ENCODE results near the gene MYL3. TPM values are rescaled to one million over a fixed set of nuclear protein-coding genes. Genes with fewer than 3 reads are reported as not detected.

The MYL3 gene
- total and polyA plus RNA-seq, 2 donors (not counting 1 experiment from before 2014, with no cell fraction given) = not detected

DNA sequence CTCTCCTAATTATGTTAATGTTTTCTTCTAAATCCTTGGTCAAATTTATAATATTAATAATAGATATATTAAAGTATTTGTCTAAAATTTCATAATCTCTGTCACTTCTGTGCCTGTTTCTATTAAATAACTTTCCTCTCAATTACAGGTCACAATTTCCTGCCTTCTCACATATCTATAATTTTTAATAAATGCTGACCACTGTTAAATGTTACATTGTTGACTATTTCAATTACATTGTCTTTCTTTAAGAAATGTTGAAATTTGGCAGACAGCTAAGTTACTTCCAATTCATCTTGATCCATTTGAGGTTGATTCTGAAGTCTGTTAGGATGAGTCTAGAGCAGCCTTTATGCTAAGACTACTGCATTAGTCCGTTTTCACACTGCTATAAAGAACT lies 41.7 kb downstream of the MYL3 start:
- Mint-ChIP-seq H3K27me3 (peaks cover 7% of the 10 kb centered on the region), H3K4me3 (no peak overlapping the region), H3K9me3 (ENCODE audit: insufficient read depth) (peaks cover 6% of the 10 kb centered on the region), H3K27ac (no peak overlapping the region), H3K4me1 (peaks cover 1% of the 10 kb centered on the region)
- ChIA-PET POLR2A (no interaction called here), CTCF (no interaction called here)
- Histone ChIP-seq H3K79me2 (ENCODE audit: control insufficient read depth, insufficient read depth, low read length) (no peaks in the 10 kb centered on the region), H3K9me3 (ENCODE audit: control extremely low read depth in 1 of 3, control insufficient read depth in 2 of 3, insufficient read depth in 1 of 3, low read length in 2 of 3) (peaks cover 1 to 19% (median 10%) of the 10 kb centered on the region in 3 donors), H2AFZ (ENCODE audit: insufficient read depth, low read depth, low read length, poor library complexity, severe bottlenecking) (no peak overlapping the region), H3K4me1 (ENCODE audit: control insufficient read depth in 2 of 2, insufficient read depth in 2 of 2, low read length in 2 of 2) (no peaks in the 10 kb centered on the region), H3K27me3 (replicated peaks in 1 of 4; ENCODE audit: control extremely low read depth in 1 of 4, control insufficient read depth in 3 of 4, insufficient read depth in 4 of 4, low read length in 3 of 4) (no peaks in the 10 kb centered on the region), H3K4me3 (ENCODE audit: control extremely low read depth in 1 of 5, extremely low read depth in 1 of 5, insufficient read depth in 1 of 5, low read depth in 2 of 5, low read length in 4 of 5) (no peak overlapping the region), H4K20me1 (ENCODE audit: control insufficient read depth, insufficient read depth, low read length, poor library complexity, severe bottlenecking) (no peaks in the 10 kb centered on the region), H3K27ac (ENCODE audit: low read length in 2 of 2) (no peak overlapping the region), H3K9ac (ENCODE audit: low read length) (no peak overlapping the region), H3K36me3 (replicated peaks in 1 of 2; ENCODE audit: control extremely low read depth in 1 of 2, control insufficient read depth in 1 of 2, extremely low read depth in 1 of 2, insufficient read depth in 2 of 2, low read length in 1 of 2) (no peaks in the 10 kb centered on the region), H3K4me2 (replicated peaks; ENCODE audit: low read depth, low read length, poor library complexity, severe bottlenecking) (no peak overlapping the region)
- ATAC-seq (ENCODE audit: low read depth) (no peak), DNase-seq (no peak)
- intact Hi-C loops (cut with micrococcal nuclease) = no loop called here
- WGBS (ENCODE audit: insufficient coverage) = no CpG with 5 or more reads among the region's 1 CpG
- TF ChIP-seq, protein P1, sequence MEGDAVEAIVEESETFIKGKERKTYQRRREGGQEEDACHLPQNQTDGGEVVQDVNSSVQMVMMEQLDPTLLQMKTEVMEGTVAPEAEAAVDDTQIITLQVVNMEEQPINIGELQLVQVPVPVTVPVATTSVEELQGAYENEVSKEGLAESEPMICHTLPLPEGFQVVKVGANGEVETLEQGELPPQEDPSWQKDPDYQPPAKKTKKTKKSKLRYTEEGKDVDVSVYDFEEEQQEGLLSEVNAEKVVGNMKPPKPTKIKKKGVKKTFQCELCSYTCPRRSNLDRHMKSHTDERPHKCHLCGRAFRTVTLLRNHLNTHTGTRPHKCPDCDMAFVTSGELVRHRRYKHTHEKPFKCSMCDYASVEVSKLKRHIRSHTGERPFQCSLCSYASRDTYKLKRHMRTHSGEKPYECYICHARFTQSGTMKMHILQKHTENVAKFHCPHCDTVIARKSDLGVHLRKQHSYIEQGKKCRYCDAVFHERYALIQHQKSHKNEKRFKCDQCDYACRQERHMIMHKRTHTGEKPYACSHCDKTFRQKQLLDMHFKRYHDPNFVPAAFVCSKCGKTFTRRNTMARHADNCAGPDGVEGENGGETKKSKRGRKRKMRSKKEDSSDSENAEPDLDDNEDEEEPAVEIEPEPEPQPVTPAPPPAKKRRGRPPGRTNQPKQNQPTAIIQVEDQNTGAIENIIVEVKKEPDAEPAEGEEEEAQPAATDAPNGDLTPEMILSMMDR (IDR thresholded peaks at IDR 0.05) = no peak
- no peak for TF ChIP-seq EZH2 (IDR thresholded peaks at IDR 0.05; ENCODE audit: borderline replicate concordance, insufficient read depth, low read depth, low read length, poor library complexity, severe bottlenecking)

DNA sequence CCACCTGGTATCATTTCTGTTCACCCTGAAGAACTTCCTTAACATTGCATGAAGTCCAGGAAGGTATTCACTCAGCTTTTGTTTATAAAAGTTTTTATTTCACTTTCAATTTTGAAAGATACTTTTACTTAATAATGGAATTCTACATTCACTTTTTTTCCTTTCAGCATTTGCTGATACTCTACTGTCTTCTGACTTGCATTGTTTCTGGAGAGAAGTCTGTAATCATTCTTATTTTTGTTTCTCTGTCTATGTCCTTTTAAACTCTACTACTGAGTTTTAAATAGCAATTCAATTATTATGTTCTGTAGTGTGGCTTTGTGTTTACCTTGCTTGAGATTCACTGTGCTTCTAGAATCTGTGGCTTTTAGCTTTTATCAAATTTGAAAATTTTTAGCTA lies 42.4 kb downstream of the MYL3 start:
- Histone ChIP-seq H2AFZ (ENCODE audit: insufficient read depth, low read depth, low read length, poor library complexity, severe bottlenecking) (no peak overlapping the region), H3K4me2 (replicated peaks; ENCODE audit: low read depth, low read length, poor library complexity, severe bottlenecking) (no peak overlapping the region), H3K9ac (ENCODE audit: low read length) (no peak overlapping the region), H3K27ac (ENCODE audit: low read length in 2 of 2) (no peak overlapping the region), H3K4me1 (ENCODE audit: control insufficient read depth in 2 of 2, insufficient read depth in 2 of 2, low read length in 2 of 2) (no peaks in the 10 kb centered on the region), H3K36me3 (replicated peaks in 1 of 2; ENCODE audit: control extremely low read depth in 1 of 2, control insufficient read depth in 1 of 2, extremely low read depth in 1 of 2, insufficient read depth in 2 of 2, low read length in 1 of 2) (no peaks in the 10 kb centered on the region), H3K9me3 (ENCODE audit: control extremely low read depth in 1 of 3, control insufficient read depth in 2 of 3, insufficient read depth in 1 of 3, low read length in 2 of 3) (peaks cover 1 to 19% (median 10%) of the 10 kb centered on the region in 3 donors), H4K20me1 (ENCODE audit: control insufficient read depth, insufficient read depth, low read length, poor library complexity, severe bottlenecking) (no peaks in the 10 kb centered on the region), H3K79me2 (ENCODE audit: control insufficient read depth, insufficient read depth, low read length) (no peaks in the 10 kb centered on the region), H3K27me3 (replicated peaks in 1 of 4; ENCODE audit: control extremely low read depth in 1 of 4, control insufficient read depth in 3 of 4, insufficient read depth in 4 of 4, low read length in 3 of 4) (no peaks in the 10 kb centered on the region), H3K4me3 (ENCODE audit: control extremely low read depth in 1 of 5, extremely low read depth in 1 of 5, insufficient read depth in 1 of 5, low read depth in 2 of 5, low read length in 4 of 5) (no peak overlapping the region)
- Mint-ChIP-seq H3K27ac (no peak overlapping the region), H3K4me1 (peaks cover 1% of the 10 kb centered on the region), H3K4me3 (no peak overlapping the region), H3K27me3 (peaks cover 12% of the 10 kb centered on the region), H3K9me3 (ENCODE audit: insufficient read depth) (peaks cover 6% of the 10 kb centered on the region)
- intact Hi-C loops (cut with micrococcal nuclease) = no loop called here
- POLR2A ChIA-PET = no interaction called here
- CTCF ChIA-PET = no interaction called here
- ATAC-seq (ENCODE audit: low read depth) (no peak), DNase-seq (no peak)
- no peak for TF ChIP-seq EZH2 (IDR thresholded peaks at IDR 0.05; ENCODE audit: borderline replicate concordance, insufficient read depth, low read depth, low read length, poor library complexity, severe bottlenecking)
- TF ChIP-seq, protein P1 (IDR thresholded peaks at IDR 0.05) = no peak
